ENCODE results near the gene PIK3R5.

The PIK3R5 gene

DNA sequence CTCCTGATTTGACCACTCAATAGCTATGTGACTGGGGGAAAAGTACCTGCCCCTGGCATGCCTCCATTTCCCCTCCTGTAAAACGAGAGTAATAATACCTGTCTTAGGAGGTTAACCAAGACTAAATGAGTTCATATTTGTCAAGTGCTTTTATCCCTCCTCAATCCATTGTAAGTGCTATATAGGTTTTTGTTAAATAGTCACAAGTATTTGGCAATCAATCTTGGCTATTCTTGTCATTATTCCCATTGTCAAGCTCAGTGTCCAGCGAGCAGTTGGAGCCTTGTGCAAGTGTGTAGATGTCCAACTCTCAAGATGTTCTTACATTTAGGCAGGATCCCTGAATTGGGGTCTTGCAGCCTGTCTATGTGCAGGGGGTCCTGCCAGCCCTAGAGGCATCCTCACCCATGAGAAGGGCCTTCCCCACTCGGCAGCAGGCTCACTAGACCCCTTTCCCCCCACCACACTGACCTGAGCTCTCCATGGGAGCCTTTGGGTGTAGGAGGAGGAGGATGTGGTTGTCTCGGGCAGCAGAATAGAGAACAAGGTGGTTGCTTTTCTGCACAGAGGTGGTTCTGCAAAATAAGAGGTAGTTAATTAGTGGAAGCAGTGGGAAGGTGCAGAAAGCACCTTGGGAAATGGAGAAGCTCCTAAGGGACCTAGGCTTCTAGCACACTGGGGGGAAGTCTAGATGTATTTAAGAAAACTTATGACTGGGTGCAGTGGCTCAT lies 116.0 kb downstream of the PIK3R5 start:
- Histone ChIP-seq H3K27me3 (ENCODE audit: insufficient read depth, low read depth, severe bottlenecking) (no peaks in the 10 kb centered on the region), H3K27ac (no peak overlapping the region), H3K9me3 (ENCODE audit: severe bottlenecking) (no peaks in the 10 kb centered on the region), H3K4me3 (ENCODE audit: low read depth, low read length) (no peak overlapping the region), H3K36me3 (no peaks in the 10 kb centered on the region)
- DNase-seq = no peak
- TF ChIP-seq, protein P1, sequence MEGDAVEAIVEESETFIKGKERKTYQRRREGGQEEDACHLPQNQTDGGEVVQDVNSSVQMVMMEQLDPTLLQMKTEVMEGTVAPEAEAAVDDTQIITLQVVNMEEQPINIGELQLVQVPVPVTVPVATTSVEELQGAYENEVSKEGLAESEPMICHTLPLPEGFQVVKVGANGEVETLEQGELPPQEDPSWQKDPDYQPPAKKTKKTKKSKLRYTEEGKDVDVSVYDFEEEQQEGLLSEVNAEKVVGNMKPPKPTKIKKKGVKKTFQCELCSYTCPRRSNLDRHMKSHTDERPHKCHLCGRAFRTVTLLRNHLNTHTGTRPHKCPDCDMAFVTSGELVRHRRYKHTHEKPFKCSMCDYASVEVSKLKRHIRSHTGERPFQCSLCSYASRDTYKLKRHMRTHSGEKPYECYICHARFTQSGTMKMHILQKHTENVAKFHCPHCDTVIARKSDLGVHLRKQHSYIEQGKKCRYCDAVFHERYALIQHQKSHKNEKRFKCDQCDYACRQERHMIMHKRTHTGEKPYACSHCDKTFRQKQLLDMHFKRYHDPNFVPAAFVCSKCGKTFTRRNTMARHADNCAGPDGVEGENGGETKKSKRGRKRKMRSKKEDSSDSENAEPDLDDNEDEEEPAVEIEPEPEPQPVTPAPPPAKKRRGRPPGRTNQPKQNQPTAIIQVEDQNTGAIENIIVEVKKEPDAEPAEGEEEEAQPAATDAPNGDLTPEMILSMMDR (IDR thresholded peaks at IDR 0.05; ENCODE audit: low read depth, low read length) = no peak

GRCh38 chr17:8847891-8848290 lies 117.6 kb downstream of the PIK3R5 start:
- H3K9me3 ChIP-seq (ENCODE audit: severe bottlenecking) = no peaks in the 10 kb centered on the region
- H3K36me3 ChIP-seq = no peaks in the 10 kb centered on the region
- DNase-seq = no peak
- TF ChIP-seq, protein P1 (IDR thresholded peaks at IDR 0.05; ENCODE audit: low read depth, low read length) = no peak
- H3K27me3 ChIP-seq (ENCODE audit: insufficient read depth, low read depth, severe bottlenecking) = no peaks in the 10 kb centered on the region
- H3K4me3 ChIP-seq (ENCODE audit: low read depth, low read length) = no peak overlapping the region
- no peak overlapping the region for H3K27ac ChIP-seq

DNA sequence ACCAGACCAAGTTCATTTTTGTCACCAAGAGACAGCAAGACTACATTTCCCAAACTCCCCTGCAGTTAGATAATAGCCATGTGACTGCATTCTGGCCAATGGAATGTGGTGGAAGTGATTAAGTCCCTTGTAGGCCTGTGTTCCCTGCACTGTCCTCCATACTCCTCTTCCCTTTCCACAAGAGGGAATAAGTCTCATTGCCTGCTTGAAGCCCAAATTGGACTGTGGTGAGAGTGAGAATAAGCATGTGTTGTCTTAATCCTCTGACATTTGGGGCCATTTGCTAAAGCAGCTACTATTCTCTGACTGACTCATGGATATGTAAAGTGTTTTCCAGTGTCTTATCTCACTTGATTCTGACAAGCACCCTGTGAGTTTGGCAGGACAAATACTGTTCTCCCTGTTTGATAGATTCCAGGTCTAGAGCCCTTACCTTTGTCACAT lies 118.7 kb downstream of the PIK3R5 start:
- no peaks in the 10 kb centered on the region for H3K36me3 ChIP-seq
- no peaks in the 10 kb centered on the region for H3K27me3 ChIP-seq (ENCODE audit: insufficient read depth, low read depth, severe bottlenecking)
- no peaks in the 10 kb centered on the region for H3K9me3 ChIP-seq (ENCODE audit: severe bottlenecking)
- DNase-seq = peak; percentile 42
- TF ChIP-seq, protein P1 (IDR thresholded peaks at IDR 0.05; ENCODE audit: low read depth, low read length) = no peak
- no peak overlapping the region for H3K27ac ChIP-seq
- no peak overlapping the region for H3K4me3 ChIP-seq (ENCODE audit: low read depth, low read length)

DNA sequence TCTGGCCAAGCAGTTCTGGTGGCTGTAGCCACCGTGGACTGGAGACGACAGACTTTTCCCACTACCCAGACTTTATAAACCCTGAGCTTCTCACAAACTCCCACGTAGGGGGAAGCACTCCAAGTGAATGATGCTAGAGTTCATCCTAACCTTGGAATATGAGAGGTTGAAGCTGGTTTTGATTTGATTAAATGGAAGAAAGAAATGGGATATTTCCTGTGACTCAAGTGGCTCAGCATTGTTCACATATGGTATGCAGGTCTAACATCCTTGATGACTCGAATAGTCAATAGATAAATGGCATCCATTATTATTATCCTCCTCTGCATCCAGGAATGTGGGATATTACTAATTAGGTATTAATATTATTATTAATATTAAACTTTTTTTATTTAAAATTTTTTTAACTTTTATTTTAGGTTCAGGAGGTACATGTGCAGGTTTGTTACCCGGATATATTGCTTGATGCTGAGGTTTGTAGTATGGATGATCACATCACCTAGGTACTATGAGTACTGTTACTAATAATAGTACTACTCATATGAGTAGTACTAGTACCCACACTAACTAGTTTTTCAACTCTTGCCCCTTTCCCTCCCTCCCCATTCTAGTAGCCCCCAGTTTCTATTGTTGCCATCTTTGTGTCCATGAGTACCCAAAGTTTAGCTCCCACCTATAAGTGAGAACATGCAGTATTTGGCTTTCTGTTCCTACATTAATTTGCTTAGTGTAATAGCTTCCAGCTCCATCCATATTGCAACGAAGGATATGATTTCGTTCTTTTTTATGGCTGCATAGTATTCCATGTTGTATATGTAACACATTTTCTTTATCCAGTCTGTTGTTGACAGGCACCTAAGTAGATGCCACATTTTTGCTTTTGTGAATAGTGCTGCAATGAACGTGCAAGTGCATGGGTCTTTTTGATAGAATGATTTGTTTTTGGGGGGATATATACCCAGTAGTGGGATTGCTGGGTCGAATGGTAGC lies 121.0 kb downstream of the PIK3R5 start:
- Histone ChIP-seq H3K4me3 (ENCODE audit: low read depth, low read length) (no peak overlapping the region), H3K27ac (no peak overlapping the region), H3K9me3 (ENCODE audit: severe bottlenecking) (no peaks in the 10 kb centered on the region), H3K36me3 (no peaks in the 10 kb centered on the region), H3K27me3 (ENCODE audit: insufficient read depth, low read depth, severe bottlenecking) (no peaks in the 10 kb centered on the region)
- TF ChIP-seq, protein P1 (IDR thresholded peaks at IDR 0.05; ENCODE audit: low read depth, low read length) = no peak
- no peak for DNase-seq

GRCh38 chr17:8843344-8843743 lies 122.2 kb downstream of the PIK3R5 start:
- no peak overlapping the region for H3K27ac ChIP-seq
- H3K9me3 ChIP-seq (ENCODE audit: severe bottlenecking) = no peaks in the 10 kb centered on the region
- TF ChIP-seq, protein P1 (IDR thresholded peaks at IDR 0.05; ENCODE audit: low read depth, low read length) = no peak
- no peaks in the 10 kb centered on the region for H3K36me3 ChIP-seq
- H3K4me3 ChIP-seq (ENCODE audit: low read depth, low read length) = no peak overlapping the region
- no peaks in the 10 kb centered on the region for H3K27me3 ChIP-seq (ENCODE audit: insufficient read depth, low read depth, severe bottlenecking)
- no peak for DNase-seq
